WTC11 (cell line): ENCODE measurements around the gene KCNJ14. TPM values are rescaled to one million over a fixed set of nuclear protein-coding genes. Genes with fewer than 3 reads are reported as not detected.

ENCODE experiments used
- ESRRA ChIP-seq: sonication (generic); formaldehyde crosslinking; IDR thresholded peaks from 2 replicates; pipeline ENCODE4 v1.8.1; 2022; ENCODE audit warnings: mild to moderate bottlenecking, missing genetic modification reagents, borderline replicate concordance
- FOXK1 ChIP-seq: sonication (generic); formaldehyde crosslinking; IDR thresholded peaks from 2 replicates; pipeline ENCODE4 v1.8.0; 2022; ENCODE audit warnings: mild to moderate bottlenecking, moderate library complexity, missing genetic modification reagents
- GABPB1 ChIP-seq: sonication (generic); formaldehyde crosslinking; IDR thresholded peaks from 2 replicates; pipeline ENCODE4 v1.8.1; 2023; ENCODE audit warnings: mild to moderate bottlenecking, missing genetic modification reagents
- GTF2I ChIP-seq: fragments of 250-450 bp; sonication (Bioruptor Pico); conservative IDR thresholded peaks from 2 replicates; pipeline ENCODE4 v1.4.0; 2021; ENCODE audit warnings: mild to moderate bottlenecking
- HMGXB4 ChIP-seq: sonication (generic); formaldehyde crosslinking; IDR thresholded peaks from 2 replicates; pipeline ENCODE4 v1.8.1; 2023; ENCODE audit warnings: mild to moderate bottlenecking, moderate library complexity, missing genetic modification reagents
- KAT7 ChIP-seq: sonication (generic); formaldehyde crosslinking; IDR thresholded peaks from 2 replicates; pipeline ENCODE4 v1.8.1; 2023; ENCODE audit warnings: missing genetic modification reagents, mild to moderate bottlenecking, borderline replicate concordance
- MAX ChIP-seq: sonication (generic); formaldehyde crosslinking; IDR thresholded peaks from 2 replicates; pipeline ENCODE4 v1.8.0; 2022; ENCODE audit warnings: mild to moderate bottlenecking, missing genetic modification reagents
- NFYB ChIP-seq: sonication (generic); formaldehyde crosslinking; conservative IDR thresholded peaks from 2 replicates; pipeline ENCODE4 v1.8.0; 2022; ENCODE audit warnings: low read depth, missing genetic modification reagents
- PRDM15 ChIP-seq: sonication (generic); formaldehyde crosslinking; IDR thresholded peaks from 2 replicates; pipeline ENCODE4 v1.8.0; 2022; ENCODE audit warnings: missing genetic modification reagents
- SMAD3 ChIP-seq: sonication (generic); formaldehyde crosslinking; IDR thresholded peaks from 2 replicates; pipeline ENCODE4 v1.8.0; 2022; ENCODE audit warnings: missing genetic modification reagents, mild to moderate bottlenecking, borderline replicate concordance
- USF1 ChIP-seq: sonication (generic); formaldehyde crosslinking; IDR thresholded peaks from 2 replicates; pipeline ENCODE4 v1.8.0; 2022; ENCODE audit warnings: mild to moderate bottlenecking, missing genetic modification reagents
- USF2 ChIP-seq: sonication (generic); formaldehyde crosslinking; IDR thresholded peaks from 2 replicates; pipeline ENCODE4 v1.8.1; 2023; ENCODE audit warnings: mild to moderate bottlenecking, missing genetic modification reagents, moderate library complexity
- ZBTB43 ChIP-seq: sonication (generic); formaldehyde crosslinking; IDR thresholded peaks from 2 replicates; pipeline ENCODE4 v1.8.1; 2023; ENCODE audit warnings: mild to moderate bottlenecking, missing genetic modification reagents
- ZNF416 ChIP-seq: fragments of 250-450 bp; sonication (Bioruptor Pico); IDR thresholded peaks from 2 replicates; pipeline ENCODE4 v1.9.0; 2021; ENCODE audit warnings: mild to moderate bottlenecking, inconsistent platforms
- ZSCAN18 ChIP-seq: fragments of 250-450 bp; sonication (Bioruptor Pico); IDR thresholded peaks from 2 replicates; pipeline ENCODE4 v2.1.2; 2022; ENCODE audit warnings: mild to moderate bottlenecking, moderate library complexity
- total RNA-seq: library from RNA; stranded (reverse); gene quantifications from 3 replicates; pipeline ENCODE4 v1.2.3, GENCODE V29; 2021

The KCNJ14 gene
- total RNA-seq, 1 experiment from 2014 or later = 1.4 TPM

- peak; percentile 64 for TF ChIP-seq PRDM15 (CRISPR knock-in tag)
- TF ChIP-seq FOXK1 = 0 out of 2 replicates have a peak, but pooled peaks have one; percentile 17
- TF ChIP-seq ZNF416 (CRISPR knock-in tag) = 0 out of 2 replicates have a peak, but pooled peaks have one; percentile 38
- TF ChIP-seq ZBTB43 = no peak
- 0 out of 2 replicates have a peak, but pooled peaks have one; percentile 63 for TF ChIP-seq MAX (CRISPR knock-in tag)
- TF ChIP-seq GTF2I (CRISPR knock-in tag) = peak; percentile 97
- no peak for TF ChIP-seq ZSCAN18 (CRISPR knock-in tag)
- TF ChIP-seq SMAD3 = no peak
- TF ChIP-seq USF2 (CRISPR knock-in tag) = peak; percentile 79
- TF ChIP-seq NFYB (CRISPR knock-in tag) = no peak
- TF ChIP-seq KAT7 (CRISPR knock-in tag) = no peak
- TF ChIP-seq HMGXB4 (CRISPR knock-in tag) = 0 out of 2 replicates have a peak, but pooled peaks have one; percentile 66
- TF ChIP-seq ESRRA (CRISPR knock-in tag) = peak; percentile 78; the same call in 1 of the 2 replicates
- TF ChIP-seq USF1 (CRISPR knock-in tag) = peak; percentile 70; the same call in 1 of the 2 replicates
- peak; percentile 51; the same call in 1 of the 2 replicates for TF ChIP-seq GABPB1 (CRISPR knock-in tag)
Observed at GRCh38 chr19:48513289-48514122, 58.1 kb downstream of the KCNJ14 start (continued).
